GM19438 (cell line): ENCODE measurements around the gene MYO7A.

Experiments
- ATAC-seq: cut with Tn5 transposase; IDR thresholded peaks from one replicate; pipeline ENCODE4 v1.9.1; 2021; ENCODE audit warnings: low read depth; ENCODE audit not compliant: unreplicated experiment

The MYO7A gene

DNA sequence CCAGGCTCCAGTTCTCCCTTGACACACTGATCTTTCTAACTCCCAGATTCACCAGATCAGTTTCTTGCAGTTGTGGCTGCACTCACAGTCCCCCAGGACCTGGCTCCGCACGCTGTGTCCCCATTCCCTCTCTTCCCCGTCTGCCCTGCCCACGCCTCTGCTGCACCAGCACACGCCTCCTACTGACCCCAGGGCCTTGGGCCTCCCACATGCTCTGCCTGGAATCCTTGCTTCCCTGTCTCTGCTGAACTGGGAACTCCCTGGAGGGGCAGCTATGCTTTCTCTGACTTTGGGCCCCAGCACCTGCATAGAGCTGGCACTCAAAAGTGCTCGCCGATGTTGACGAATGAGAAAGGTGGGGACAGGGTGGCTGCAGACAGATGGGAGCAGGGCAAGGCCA, 68.9 kb downstream of the MYO7A start:
- no peak for ATAC-seq

DNA sequence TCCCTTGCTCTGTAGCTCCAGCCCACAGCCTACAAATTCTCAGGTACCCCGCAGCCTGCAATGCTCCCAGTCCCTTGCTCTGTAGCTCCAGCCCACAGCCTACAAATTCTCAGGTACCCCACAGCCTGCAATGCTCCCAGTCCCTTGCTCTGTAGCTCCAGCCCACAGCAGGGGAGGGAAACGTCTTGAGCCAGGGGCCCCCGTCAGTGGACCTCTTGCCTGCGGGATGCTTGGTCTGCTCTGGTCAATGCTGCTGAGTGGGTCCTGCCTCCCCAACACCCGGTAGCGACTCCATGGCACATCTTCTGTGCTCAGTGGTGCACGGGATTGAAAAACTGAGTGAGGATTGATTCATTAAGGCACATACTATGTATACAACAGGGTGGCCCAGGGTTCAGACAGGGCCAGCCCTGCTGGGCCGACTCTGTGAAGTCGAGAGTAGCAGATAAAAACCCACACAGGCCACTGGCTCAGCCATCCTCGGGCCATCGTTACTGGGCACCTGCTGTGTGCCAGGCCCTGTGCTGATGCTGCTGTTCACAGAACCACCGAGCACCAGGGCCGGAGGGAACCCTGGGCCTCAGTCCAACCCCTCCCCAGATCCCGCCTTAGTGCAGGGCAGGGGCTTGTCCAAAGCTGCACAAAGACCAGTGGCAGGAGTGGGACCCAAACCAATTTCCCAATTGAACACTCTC, 69.7 kb downstream of the MYO7A start:
- ATAC-seq, result no peak

DNA sequence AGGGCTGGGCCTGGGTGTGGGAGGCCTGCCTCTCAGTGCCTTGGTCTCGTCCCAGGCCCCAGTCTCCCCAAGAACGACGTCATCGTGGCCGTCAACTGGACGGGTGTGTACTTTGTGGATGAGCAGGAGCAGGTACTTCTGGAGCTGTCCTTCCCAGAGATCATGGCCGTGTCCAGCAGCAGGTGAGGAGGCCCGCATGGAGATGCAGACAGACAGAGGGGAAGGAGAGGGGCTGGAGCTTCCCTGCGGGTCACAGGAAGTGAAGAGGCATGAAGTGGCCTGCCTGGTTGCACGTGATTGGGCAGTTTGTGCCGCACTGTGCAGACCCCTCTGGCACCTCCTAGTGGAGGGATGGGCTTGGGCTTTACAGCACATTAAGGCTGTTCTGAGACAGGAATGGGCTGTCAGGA, 70.4 kb downstream of the MYO7A start:
- no peak for ATAC-seq

DNA sequence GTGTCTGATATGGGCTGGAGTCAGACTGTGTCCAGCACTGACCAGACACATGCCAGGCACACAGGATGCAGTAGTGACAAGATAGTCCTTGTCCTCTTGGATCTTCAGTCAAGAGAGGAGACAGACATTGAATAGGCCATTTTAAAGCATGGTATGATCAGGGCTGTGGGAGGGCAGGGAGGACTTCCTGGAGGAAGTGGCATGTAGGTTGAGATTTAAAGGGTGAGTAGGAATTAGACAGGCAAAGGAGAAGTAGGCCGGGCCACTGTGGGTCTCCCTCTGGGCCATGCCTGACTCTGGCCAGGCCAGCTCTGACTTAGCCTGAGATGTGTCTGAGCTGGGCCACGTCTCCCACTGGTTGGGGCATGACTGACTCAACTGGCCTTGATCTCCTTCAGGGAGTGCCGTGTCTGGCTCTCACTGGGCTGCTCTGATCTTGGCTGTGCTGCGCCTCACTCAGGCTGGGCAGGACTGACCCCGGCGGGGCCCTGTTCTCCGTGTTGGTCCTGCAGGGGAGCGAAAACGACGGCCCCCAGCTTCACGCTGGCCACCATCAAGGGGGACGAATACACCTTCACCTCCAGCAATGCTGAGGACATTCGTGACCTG, 71.2 kb downstream of the MYO7A start:
- ATAC-seq, result no peak

DNA sequence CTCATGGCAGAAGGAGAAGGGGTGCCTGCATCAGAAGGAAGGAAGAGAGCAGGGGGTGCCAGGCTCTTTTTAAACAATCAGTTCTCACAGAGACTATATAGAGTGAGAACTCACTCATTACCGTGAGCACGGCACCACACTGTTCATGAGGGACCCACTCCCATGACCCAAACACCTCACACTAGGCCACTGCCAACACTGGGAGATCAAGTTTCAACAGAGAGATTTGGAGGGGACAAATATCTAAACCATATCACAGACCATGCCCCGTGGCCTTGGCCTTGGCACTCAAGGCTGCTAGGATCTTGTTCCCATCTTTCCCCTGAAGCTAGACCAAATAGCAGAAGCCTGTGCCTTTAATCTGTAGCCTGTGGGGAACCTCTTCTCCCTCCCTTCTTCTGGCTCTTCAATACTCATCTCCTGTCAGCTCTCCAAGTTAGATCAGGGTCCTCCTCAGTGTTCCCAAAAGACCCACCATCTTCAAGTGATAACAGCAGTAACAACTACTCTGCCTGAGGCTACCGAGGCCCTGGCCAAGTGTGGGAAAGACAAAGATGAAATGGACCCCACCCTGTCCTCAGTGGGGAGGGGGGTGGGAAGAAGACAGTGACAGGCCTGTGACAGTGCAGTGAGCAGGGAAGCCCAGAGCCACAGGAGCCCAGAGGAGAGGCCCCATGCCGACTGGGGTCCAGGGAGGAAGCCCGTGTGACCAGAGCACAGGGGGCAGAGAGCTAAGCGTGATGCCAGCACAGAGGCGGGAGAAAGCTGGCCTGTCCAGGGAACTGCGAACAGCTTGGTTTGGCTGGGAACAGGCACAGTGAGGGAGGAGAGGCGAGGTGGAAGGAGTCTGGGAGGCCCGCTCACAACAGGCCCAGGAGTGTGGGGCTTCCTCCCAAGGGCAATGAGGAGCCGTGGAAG, 72.6 kb downstream of the MYO7A start:
- no peak for ATAC-seq

DNA sequence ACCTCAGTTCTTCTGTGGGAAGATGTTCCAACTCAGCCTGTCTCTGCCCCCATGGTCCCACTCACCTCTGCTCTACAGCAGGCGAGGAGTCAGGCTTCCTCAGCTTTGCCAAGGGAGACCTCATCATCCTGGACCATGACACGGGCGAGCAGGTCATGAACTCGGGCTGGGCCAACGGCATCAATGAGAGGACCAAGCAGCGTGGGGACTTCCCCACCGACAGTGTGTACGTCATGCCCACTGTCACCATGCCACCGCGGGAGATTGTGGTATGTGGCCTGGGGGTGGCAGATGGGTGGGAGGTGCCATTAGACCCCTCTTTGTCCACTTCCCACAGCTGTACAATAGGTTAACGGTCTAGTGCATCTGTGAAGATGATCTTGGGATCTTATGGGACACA, 73.3 kb downstream of the MYO7A start:
- ATAC-seq, result no peak

DNA sequence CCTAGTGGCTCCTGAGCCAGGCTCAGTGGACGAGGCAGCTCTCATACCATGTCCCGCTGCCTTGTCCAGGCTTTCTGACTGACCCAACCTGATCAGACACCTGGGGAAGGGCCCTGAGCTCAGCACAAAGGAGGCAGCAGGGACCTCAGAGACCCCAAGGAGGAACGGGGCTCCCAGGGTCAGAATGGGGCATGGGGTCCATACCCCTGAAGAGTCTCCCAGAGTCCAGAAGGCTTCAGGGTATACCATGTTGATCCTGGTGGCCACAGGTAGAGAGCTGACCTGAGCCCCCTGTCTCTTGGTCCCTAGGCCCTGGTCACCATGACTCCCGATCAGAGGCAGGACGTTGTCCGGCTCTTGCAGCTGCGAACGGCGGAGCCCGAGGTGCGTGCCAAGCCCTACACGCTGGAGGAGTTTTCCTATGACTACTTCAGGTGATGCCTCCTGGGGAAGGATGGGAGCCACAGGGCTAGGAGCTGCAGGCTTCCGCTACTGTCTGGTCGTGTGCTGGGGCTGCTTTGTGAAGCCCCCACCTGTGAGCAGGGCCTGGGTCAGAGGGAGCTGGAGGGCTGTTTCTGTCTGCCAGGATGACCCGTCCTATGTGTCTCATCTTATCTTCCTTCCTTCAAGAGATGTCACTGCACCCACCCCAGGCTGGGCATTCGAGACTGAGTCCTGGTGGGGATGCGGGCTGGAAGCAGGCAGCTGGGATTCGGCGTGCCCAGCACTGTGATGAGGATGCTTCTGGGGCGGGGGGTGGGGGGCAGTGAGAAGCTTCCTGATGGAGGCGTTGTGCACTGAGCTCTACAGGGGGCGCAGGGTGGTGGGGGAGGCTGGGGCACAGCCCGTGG, 74.2 kb downstream of the MYO7A start:
- ATAC-seq, result no peak

DNA sequence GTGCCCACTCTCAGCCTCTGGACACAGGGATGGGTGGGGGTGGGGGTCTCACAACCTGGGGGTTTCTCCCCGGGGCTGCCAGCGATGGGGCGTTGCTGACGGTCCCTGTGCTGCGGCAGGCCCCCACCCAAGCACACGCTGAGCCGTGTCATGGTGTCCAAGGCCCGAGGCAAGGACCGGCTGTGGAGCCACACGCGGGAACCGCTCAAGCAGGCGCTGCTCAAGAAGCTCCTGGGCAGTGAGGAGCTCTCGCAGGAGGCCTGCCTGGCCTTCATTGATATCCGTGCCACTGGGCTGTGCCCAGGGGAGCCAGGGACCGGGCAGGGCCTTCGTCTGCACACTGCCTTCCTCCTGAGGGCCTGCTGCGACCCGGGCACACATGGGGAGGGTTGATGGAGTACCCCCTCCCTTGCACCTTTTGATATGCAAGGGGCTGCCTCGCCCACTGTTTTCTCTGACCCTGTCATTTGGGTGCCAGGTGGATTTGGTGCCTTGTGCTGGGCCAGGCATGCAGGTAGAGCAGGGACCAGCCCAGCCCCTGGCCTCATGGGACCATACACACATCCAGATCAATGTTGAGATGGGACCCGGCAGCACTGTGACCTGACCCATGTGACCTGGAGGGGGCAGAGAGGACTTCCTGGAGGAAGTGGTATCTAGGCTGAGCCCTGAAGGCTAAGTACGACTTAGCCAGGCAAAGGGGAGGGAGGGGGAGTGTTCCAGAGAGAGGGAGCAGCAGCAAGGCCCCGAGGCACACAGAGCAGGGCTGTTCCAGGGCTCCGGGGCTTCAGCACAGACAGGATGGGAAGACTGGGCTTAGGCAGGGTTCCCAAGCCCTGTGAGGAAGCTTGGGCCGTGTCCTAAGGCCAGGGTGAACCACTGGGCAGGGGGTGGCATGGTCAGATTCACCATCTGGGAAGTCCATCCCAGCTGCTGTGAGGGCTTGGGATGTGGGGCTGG, 75.2 kb downstream of the MYO7A start:
- no peak for ATAC-seq

DNA sequence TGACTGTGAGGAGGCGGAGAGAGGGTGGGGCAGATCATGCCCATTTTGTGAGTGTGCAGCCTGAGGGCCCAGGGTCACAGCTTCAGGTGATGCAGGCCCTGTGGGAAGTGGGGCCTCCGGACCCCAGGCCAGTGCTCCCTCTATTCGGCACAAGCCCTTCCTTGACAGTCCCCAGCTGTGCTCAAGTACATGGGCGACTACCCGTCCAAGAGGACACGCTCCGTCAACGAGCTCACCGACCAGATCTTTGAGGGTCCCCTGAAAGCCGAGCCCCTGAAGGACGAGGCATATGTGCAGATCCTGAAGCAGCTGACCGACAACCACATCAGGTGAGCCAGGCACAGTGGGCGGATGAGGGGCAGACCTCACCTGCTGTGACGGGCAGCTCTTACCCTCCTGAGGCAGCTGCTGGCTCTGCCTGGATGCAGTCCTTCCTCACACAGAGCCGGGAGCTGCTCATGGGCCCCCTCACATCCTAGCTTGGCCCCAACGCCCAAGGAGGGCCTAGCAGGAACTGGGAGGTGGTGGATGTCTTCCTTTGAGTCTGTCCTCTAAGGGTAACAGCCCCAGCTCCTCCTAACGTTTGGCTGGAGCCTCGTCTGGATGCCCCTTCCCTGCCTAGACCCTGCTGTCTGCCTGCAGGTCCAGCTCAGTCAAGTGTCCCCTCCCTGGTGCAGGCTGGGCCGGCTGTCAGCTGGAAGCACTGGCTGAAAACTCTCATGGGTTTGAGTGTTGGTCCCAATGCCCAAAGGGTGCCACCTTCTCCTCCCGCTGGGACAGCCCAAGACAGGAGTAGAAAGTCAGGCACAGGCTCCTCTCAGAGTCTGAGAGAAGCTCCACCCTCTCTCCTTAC, 76.1 kb downstream of the MYO7A start:
- ATAC-seq, result no peak

DNA sequence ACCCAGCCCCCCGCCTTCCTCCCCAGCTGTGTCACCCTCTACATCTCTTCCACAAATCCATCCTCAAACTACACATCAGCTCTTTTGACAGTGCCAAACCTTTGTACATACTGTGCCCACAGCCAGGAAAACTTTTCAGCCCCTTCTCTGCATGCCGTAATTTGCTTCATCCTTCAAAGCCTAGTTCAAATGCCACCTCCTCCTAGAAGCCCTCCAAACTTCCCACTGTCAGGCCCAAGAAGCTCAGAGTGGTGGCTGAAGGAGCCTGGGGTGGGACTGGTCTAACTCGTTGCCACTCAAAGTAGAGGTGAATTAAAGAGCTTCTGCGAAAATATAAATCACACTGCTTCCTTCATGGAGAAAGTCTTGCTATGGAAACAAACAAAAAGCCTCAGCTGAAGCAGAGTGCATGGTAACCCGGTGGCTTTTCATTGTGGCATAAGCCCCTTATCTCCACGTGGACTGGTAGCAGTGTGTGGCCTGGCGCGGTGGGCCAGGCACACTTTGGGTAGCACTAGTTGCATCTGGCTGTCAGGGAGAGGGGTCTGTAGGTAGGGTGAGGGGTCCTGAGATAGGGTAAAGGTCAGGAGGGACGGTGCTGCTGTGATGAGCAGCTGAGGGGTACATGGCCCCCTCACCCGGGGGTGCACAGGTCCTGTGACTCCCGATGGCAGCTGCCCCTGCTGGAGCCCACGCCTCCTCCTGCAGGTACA, 76.9 kb downstream of the MYO7A start:
- no peak for ATAC-seq

DNA sequence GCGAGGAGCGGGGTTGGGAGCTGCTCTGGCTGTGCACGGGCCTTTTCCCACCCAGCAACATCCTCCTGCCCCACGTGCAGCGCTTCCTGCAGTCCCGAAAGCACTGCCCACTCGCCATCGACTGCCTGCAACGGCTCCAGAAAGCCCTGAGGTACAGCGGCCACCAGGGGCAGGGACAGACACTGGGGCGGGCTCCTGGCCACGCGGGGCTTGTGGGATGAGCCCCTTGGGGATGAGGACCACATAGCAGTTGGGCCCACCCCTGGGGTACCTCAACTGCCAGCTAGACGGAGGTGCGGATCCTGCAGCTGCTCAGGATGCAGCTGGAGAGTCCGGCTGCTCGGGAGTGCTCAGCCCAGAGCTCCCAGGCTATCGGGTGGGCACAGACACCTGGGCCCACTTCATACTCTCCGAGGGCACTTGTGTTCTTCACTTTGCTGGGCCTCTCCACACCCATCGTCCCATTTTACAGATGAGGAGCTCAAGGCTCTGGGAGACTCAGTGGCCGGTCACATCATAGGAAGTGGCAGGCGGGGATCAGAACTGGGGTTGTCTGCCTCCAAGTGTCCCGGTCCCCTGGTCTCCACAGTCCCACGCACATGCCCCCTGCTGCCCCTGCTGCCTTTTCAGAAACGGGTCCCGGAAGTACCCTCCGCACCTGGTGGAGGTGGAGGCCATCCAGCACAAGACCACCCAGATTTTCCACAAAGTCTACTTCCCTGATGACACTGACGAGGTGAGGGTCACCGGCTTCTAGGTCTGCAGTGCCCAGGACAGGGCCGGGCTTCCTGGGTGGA, 77.6 kb downstream of the MYO7A start:
- ATAC-seq, result no peak

DNA sequence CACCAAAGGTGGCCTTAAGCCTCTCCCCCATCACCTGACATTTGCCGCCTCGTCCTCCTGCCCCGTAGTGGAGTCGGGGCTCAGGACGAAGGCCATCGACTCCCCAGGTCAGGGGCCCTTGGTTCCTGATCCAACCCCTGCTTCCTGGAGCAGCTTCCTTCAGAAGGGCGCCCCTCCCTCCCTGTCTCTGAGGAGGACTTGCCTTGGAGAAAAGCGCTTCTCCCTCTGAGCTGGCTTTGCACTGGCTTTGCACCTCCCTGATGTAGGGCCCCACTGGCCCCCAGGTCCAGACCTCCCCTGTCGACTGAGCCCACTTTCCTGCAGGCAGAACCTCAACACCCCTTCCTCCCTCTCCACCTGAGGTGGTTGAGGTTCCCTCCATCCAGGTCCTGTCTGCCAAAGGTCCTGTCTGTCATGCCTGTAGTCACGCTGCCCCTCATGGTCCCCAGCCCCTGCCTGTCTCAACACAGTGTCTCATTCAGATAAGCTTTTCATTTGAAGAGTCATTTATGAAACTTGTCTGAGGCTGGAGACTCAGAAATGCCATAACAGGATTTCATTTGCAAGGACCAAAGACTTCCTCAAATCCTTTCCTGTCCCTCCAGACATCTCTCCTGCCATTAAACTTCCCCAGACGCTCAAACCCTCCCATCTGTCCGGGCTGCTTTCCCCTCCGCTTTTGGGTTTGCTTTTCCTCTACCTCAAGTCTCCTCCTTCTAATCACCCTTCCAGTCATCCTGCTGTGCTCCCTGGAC, 78.4 kb downstream of the MYO7A start:
- no peak for ATAC-seq

DNA sequence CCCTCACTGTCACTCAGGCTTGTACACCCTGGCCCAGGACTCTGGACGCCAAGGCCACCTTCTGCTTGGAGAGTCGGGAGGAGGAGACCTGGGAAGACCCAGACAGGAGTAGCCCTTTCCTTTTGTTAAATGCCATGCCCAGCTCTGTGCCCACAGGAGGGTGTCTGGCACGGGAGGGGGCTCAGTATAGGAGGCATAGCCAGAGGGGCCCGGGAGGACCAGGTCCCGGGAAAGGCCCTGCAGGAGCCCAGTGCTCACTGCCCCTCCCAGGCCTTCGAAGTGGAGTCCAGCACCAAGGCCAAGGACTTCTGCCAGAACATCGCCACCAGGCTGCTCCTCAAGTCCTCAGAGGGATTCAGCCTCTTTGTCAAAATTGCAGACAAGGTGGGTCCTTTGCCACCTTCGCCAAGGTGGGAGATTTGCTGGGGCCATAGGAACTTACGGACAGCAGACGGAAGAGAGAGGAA, 79.0 kb downstream of the MYO7A start:
- no peak for ATAC-seq

DNA sequence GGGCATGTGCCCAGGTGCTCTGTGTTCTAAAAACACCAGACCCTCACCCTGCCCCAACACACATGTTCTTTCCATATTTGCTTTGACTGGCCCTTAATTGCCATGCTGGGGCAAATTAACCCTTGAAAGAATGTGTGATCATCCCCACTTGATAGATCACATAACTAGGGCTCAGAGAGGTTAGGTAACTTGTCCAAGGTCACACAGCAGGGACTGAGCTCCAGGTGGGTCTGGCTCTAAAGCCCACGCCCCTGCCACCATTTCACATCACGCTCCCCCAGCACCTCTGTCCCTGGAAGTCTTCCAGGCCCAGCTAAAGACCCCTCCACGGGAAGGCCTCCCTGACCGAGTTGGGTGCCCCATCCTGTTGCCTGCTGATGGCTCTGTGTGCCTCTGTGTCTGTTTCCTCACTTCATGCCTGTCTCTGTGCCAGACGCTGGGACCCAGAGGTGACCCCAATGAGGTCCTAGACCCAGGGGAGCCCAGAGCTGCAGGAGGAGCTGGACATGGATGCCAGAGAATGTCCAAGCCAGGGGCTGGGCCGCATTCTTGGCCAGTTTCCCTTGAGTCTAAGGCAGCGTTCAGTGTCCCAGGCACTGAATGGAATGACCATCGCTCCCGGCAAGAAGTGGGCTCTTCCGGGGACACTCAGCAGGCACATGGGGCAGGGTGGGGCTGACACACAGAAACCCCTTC, 79.7 kb downstream of the MYO7A start:
- no peak for ATAC-seq

DNA sequence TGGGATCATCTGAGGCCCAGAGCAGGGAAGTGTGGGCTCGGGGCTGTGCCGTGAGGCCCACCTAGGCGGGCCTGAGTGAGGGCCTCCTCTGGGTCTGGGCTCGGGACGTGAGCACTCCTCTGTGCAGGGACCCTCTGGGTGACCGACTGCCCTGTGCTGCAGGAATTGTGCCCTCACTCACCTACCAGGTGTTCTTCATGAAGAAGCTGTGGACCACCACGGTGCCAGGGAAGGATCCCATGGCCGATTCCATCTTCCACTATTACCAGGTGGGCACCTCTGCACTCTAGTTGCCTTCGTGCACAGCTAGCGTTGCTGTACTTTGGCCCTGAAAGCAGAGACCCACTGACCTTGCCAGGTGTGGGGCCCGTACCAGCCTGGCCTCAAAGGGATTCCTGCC, 80.5 kb downstream of the MYO7A start:
- ATAC-seq, result no peak

DNA sequence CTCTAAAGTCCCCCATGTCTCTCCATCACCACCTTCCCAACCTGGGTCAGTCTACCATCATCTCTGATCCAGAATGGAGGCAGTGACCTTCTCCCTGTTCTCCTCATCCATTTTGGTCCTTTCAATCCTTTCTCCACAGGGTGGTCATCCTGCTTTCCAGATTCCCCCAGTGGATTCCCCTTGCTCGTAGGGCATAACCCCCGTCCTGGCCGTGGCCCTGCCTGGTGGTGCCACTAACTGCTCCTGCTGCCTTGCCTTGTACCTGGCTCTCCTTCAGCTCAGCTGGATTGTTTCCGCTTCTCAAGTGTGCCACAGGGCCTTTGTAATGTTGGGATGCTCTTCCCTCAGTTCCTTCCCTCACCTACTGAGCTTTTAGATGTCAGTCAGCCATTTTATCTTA, 81.6 kb downstream of the MYO7A start:
- no peak for ATAC-seq
